ENCODE results near the gene RIMBP2. TPM values are rescaled to one million over a fixed set of nuclear protein-coding genes. Genes with fewer than 3 reads are reported as not detected.

RIMBP2 gene
- total and polyA plus RNA-seq, 7 experiments from 2014 or later: 0.05 TPM; not detected in 6

DNA sequence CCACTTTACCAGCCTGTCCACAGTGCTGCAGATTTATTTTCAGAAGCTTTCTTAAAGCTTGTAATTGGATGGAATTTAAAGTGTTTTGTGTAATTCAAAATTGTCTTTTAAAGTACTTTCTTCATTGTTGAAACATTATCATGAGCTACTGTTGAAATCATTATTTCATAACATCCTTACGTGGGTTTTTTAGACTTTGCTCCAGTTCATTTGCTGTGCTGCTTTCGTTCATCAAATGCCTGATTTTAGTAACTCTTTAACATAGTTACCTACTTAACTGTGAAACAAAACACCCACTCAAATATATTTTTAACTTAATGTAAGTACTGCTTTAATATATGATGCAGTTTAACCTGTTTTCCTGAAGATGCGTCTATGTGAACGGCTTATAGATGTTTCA lies 330.9 kb downstream of the RIMBP2 start:
- Histone ChIP-seq H3K27ac (ENCODE audit: low read depth, low read length) (no peak overlapping the region), H3K9me3 (ENCODE audit: control insufficient read depth in 2 of 3, low read length in 3 of 3) (peaks cover 0 to 6% (median 0%) of the 10 kb centered on the region in 3 experiments), H3K36me3 (ENCODE audit: control insufficient read depth in 2 of 3, insufficient read depth in 3 of 3, low read length in 3 of 3) (no peaks in the 10 kb centered on the region), H3K4me3 (ENCODE audit: low read length) (no peak overlapping the region), H3K27me3 (ENCODE audit: control insufficient read depth in 2 of 2, insufficient read depth in 2 of 2, low read length in 2 of 2) (no peaks in the 10 kb centered on the region), H3K4me1 (ENCODE audit: control insufficient read depth in 2 of 2, insufficient read depth in 2 of 2, low read length in 2 of 2) (no peaks in the 10 kb centered on the region)
- H3K4me1 Mint-ChIP-seq: peaks cover 0 to 9% (median 4%) of the 10 kb centered on the region in 7 donors
- peaks cover 0 to 23% (median 7%) of the 10 kb centered on the region in 5 donors for H3K27me3 Mint-ChIP-seq
- ChIA-PET POLR2A (no interaction called here), CTCF (no interaction called here)
- no peak overlapping the region for H3K4me3 Mint-ChIP-seq
- intact Hi-C loops (cut with micrococcal nuclease): no loop called here
- peaks cover 0 to 16% (median 7%) of the 10 kb centered on the region in 11 donors for H3K9me3 Mint-ChIP-seq
- no peak overlapping the region for H3K27ac Mint-ChIP-seq
- DNase-seq (no peak), ATAC-seq (no peak)
- no peaks in the 10 kb centered on the region for H3K36me3 Mint-ChIP-seq

DNA sequence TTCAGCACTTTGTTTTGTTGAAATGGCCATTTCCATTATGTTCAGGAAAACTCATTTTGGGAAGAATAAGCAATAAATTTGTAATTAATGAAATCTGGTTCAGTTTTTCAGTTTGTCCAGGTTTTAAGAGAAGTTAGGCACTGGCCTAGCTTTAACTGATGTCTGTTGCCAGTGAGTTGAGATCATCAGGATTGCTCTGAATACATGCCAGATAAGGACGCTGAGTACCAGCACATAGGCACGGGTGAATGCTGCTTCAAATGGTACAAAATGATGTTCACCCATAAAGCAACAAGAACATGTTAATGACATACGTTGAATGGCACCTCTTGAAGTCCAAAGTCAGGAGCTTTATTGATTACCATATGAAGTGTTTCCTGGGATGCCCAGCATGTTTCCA lies 331.9 kb downstream of the RIMBP2 start:
- Mint-ChIP-seq H3K36me3 (no peaks in the 10 kb centered on the region), H3K4me3 (no peak overlapping the region), H3K27ac (no peak overlapping the region), H3K27me3 (peaks cover 0 to 23% (median 7%) of the 10 kb centered on the region in 5 donors), H3K9me3 (peaks cover 0 to 16% (median 7%) of the 10 kb centered on the region in 11 donors), H3K4me1 (peaks cover 0 to 9% (median 4%) of the 10 kb centered on the region in 7 donors)
- Histone ChIP-seq H3K4me3 (ENCODE audit: low read length) (no peak overlapping the region), H3K4me1 (ENCODE audit: control insufficient read depth in 2 of 2, insufficient read depth in 2 of 2, low read length in 2 of 2) (no peaks in the 10 kb centered on the region), H3K9me3 (ENCODE audit: control insufficient read depth in 2 of 3, low read length in 3 of 3) (peaks cover 0 to 6% (median 0%) of the 10 kb centered on the region in 3 experiments), H3K27ac (ENCODE audit: low read depth, low read length) (no peak overlapping the region), H3K36me3 (ENCODE audit: control insufficient read depth in 2 of 3, insufficient read depth in 3 of 3, low read length in 3 of 3) (no peaks in the 10 kb centered on the region), H3K27me3 (ENCODE audit: control insufficient read depth in 2 of 2, insufficient read depth in 2 of 2, low read length in 2 of 2) (no peaks in the 10 kb centered on the region)
- intact Hi-C loops (cut with micrococcal nuclease): no loop called here
- POLR2A ChIA-PET: no interaction called here
- CTCF ChIA-PET: no interaction called here
- DNase-seq (no peak), ATAC-seq (no peak)

DNA sequence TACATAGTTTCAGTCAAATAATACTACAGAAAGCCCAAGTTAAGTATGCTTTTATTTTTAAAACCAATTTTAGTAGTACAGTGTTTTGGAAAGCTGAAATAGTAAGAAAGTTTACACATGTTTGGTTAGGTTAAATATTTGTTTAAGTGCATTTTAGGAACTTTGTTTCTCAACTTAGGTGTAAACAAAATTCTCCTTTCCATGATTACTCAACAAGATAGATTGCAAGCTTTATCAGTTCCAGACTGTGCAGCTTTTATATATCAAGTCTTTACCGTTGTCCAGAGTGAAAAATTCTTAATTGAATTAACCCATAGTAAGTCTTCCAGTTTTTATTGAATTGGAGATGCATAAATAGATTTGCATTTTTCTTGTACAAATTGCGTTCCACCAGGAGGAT lies 333.3 kb downstream of the RIMBP2 start:
- H3K27ac Mint-ChIP-seq: no peak overlapping the region
- Histone ChIP-seq H3K27ac (ENCODE audit: low read depth, low read length) (no peak overlapping the region), H3K4me3 (ENCODE audit: low read length) (no peak overlapping the region), H3K4me1 (ENCODE audit: control insufficient read depth in 2 of 2, insufficient read depth in 2 of 2, low read length in 2 of 2) (no peaks in the 10 kb centered on the region), H3K9me3 (ENCODE audit: control insufficient read depth in 2 of 3, low read length in 3 of 3) (peaks cover 0 to 6% (median 0%) of the 10 kb centered on the region in 3 experiments), H3K27me3 (ENCODE audit: control insufficient read depth in 2 of 2, insufficient read depth in 2 of 2, low read length in 2 of 2) (no peaks in the 10 kb centered on the region), H3K36me3 (ENCODE audit: control insufficient read depth in 2 of 3, insufficient read depth in 3 of 3, low read length in 3 of 3) (peaks cover 0 to under 1% (median 0%) of the 10 kb centered on the region in 3 experiments)
- ATAC-seq (no peak), DNase-seq (no peak)
- peaks cover 0 to 9% (median 5%) of the 10 kb centered on the region in 11 donors for H3K9me3 Mint-ChIP-seq
- POLR2A ChIA-PET: no interaction called here
- H3K36me3 Mint-ChIP-seq: no peaks in the 10 kb centered on the region
- CTCF ChIA-PET: no interaction called here
- H3K4me1 Mint-ChIP-seq: peaks cover 0 to under 1% (median 0%) of the 10 kb centered on the region in 7 donors
- H3K27me3 Mint-ChIP-seq: peaks cover 0 to 32% (median 8%) of the 10 kb centered on the region in 5 donors
- no peak overlapping the region for H3K4me3 Mint-ChIP-seq
- intact Hi-C loops (cut with micrococcal nuclease): no loop called here

DNA sequence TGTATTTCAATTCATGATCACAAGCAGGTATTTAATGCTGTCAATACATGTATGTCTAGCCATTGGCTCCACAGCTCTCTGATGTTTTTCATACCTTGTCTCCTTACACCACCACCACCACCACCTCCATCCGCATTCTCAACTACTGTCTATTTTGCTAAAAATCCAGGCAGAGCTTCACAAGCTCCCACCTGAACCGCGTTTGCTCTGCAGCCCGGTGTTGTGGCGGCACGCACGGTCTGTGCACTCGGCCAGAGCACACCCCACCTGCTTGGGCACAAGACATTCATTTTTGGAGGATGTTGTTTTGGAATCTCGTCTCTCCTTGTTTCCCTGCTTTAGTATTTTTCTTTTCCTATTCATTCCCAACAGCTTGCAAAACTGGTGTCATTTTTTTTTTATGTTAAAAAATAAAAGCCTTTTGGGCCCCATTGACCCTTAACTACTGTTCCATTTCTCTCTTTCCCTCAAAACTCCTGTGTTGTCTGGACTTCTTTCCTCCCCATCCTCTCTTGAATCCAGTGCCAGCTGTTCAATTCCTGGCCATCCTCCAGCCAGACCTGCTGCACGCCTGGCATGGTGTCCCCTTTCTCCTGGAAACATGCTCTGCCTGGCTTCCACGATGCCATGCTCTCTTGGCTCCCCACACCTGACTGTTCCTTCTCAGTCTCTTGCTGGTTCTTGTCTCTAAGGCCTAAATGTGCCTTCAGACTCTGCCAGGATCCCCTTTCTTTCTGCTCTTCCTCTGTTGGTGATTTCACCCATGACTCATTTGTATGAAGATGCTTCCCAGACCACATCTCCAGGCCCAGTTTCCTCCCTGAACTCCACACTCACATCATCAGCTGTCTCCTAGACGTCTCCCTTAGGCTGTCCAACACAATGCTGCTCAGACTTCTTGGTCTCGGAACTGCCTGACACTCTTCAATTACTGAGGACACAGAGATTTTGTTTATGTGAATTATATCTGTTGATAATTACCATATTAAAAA lies 340.5 kb downstream of the RIMBP2 start:
- H3K4me3 Mint-ChIP-seq: no peak overlapping the region
- H3K27me3 ChIP-seq (ENCODE audit: control insufficient read depth in 2 of 2, insufficient read depth in 2 of 2, low read length in 2 of 2): no peaks in the 10 kb centered on the region
- ATAC-seq (no peak), DNase-seq (no peak)
- intact Hi-C loops (cut with micrococcal nuclease): no loop called here
- H3K4me3 ChIP-seq (ENCODE audit: low read length): no peak overlapping the region
- POLR2A ChIA-PET: no interaction called here
- H3K27me3 Mint-ChIP-seq: peaks cover 0 to 50% (median 25%) of the 10 kb centered on the region in 5 donors
- CTCF ChIA-PET: no interaction called here
- H3K4me1 ChIP-seq (ENCODE audit: control insufficient read depth in 2 of 2, insufficient read depth in 2 of 2, low read length in 2 of 2): no peaks in the 10 kb centered on the region
- H3K9me3 ChIP-seq (ENCODE audit: control insufficient read depth in 2 of 3, low read length in 3 of 3): no peaks in the 10 kb centered on the region
- H3K27ac ChIP-seq (ENCODE audit: low read depth, low read length): no peak overlapping the region
- peaks cover 0 to 3% (median 0%) of the 10 kb centered on the region in 3 experiments for H3K36me3 ChIP-seq (ENCODE audit: control insufficient read depth in 2 of 3, insufficient read depth in 3 of 3, low read length in 3 of 3)
- H3K4me1 Mint-ChIP-seq: no peaks in the 10 kb centered on the region
- no peak overlapping the region for H3K27ac Mint-ChIP-seq
- H3K9me3 Mint-ChIP-seq: peaks cover 0 to 3% (median 0%) of the 10 kb centered on the region in 11 donors
- no peaks in the 10 kb centered on the region for H3K36me3 Mint-ChIP-seq

DNA sequence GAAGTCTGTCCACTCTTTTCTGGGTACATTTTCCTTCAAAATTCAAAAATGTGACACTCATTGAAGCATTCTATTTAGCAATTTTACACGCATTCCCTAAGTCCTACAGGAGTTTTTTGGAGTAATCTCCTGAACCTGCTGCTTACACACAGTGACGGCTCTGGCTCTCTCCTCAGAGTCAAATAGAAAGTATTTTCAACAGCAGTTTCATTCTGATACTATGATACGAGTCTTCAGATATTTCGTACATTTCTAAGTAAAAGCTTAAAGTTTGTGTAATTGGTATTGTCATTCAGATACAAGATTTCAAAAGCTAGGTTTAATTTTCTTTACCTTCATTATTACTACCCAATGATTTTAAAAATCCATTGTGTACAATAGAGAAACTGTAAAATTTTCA lies 342.0 kb downstream of the RIMBP2 start:
- CTCF ChIA-PET: interaction anchor here (1.1 kb wide), 1 partner anchor 39 kb away, joined by 3 read pairs; no protein-coding TSS in a partner anchor

DNA sequence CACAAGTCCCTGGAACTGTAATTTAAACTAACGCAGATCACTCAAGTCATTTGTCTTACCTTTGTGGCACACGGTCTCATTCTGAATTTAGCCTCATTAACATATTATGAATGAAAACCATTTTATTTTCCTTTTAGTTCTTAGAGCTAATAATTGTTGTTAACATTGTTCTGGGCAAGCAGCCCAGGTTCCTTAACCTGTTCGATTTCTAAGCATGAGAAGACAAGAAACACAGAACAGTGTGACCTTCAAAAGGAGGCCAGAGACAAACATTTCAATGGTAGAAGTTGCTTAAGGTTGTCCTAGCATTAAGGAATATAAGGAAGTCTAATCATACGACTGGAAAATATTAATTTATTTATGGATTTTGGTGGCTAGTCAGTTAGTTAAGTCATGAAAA lies 343.2 kb downstream of the RIMBP2 start:
- no peaks in the 10 kb centered on the region for H3K9me3 ChIP-seq (ENCODE audit: control insufficient read depth in 2 of 3, low read length in 3 of 3)
- no peak overlapping the region for H3K27ac ChIP-seq (ENCODE audit: low read depth, low read length)
- ChIA-PET CTCF (no interaction called here), POLR2A (no interaction called here)
- DNase-seq (no peak), ATAC-seq (no peak)
- Mint-ChIP-seq H3K4me3 (no peak overlapping the region), H3K36me3 (no peaks in the 10 kb centered on the region), H3K9me3 (peaks cover 0 to 4% (median 0%) of the 10 kb centered on the region in 11 donors), H3K27me3 (peaks cover 0 to 49% (median 27%) of the 10 kb centered on the region in 5 donors), H3K27ac (no peak overlapping the region), H3K4me1 (no peaks in the 10 kb centered on the region)
- H3K4me3 ChIP-seq (ENCODE audit: low read length): no peak overlapping the region
- H3K36me3 ChIP-seq (ENCODE audit: control insufficient read depth in 2 of 3, insufficient read depth in 3 of 3, low read length in 3 of 3): peaks cover 0 to 3% (median 0%) of the 10 kb centered on the region in 3 experiments
- intact Hi-C loops (cut with micrococcal nuclease): no loop called here
- no peaks in the 10 kb centered on the region for H3K27me3 ChIP-seq (ENCODE audit: control insufficient read depth in 2 of 2, insufficient read depth in 2 of 2, low read length in 2 of 2)
- no peaks in the 10 kb centered on the region for H3K4me1 ChIP-seq (ENCODE audit: control insufficient read depth in 2 of 2, insufficient read depth in 2 of 2, low read length in 2 of 2)

More for the DNA sequence above, 342.0 kb downstream of the RIMBP2 start:
- ATAC-seq (no peak), DNase-seq (no peak)
- Mint-ChIP-seq H3K27ac (no peak overlapping the region), H3K36me3 (no peaks in the 10 kb centered on the region), H3K27me3 (peaks cover 0 to 53% (median 32%) of the 10 kb centered on the region in 5 donors), H3K4me1 (no peaks in the 10 kb centered on the region), H3K9me3 (peaks cover 0 to 3% (median 0%) of the 10 kb centered on the region in 11 donors), H3K4me3 (no peak overlapping the region)
- Histone ChIP-seq H3K27me3 (ENCODE audit: control insufficient read depth in 2 of 2, insufficient read depth in 2 of 2, low read length in 2 of 2) (no peaks in the 10 kb centered on the region), H3K36me3 (ENCODE audit: control insufficient read depth in 2 of 3, insufficient read depth in 3 of 3, low read length in 3 of 3) (peaks cover 0 to 3% (median 0%) of the 10 kb centered on the region in 3 experiments), H3K9me3 (ENCODE audit: control insufficient read depth in 2 of 3, low read length in 3 of 3) (no peaks in the 10 kb centered on the region), H3K4me1 (ENCODE audit: control insufficient read depth in 2 of 2, insufficient read depth in 2 of 2, low read length in 2 of 2) (no peaks in the 10 kb centered on the region), H3K27ac (ENCODE audit: low read depth, low read length) (no peak overlapping the region), H3K4me3 (ENCODE audit: low read length) (no peak overlapping the region)
- intact Hi-C loops (cut with micrococcal nuclease): no loop called here
- POLR2A ChIA-PET: no interaction called here

Measured in naive thymus-derived CD4-positive, alpha-beta T cell (primary cell).